Stimulated activated CD4-positive, alpha-beta T cell treated with anti-CD3 and anti-CD28 coated beads, Interleukin-15, amount 100 ng/mL, for 48 hours (primary cell): ENCODE results near the gene CCSER1.
"Not testable (repeated sequence)": the region's sequence is repeated elsewhere in the genome, so short reads cannot be mapped to it uniquely, and the experiment has no call there.

Experiments used
- DNase-seq, 2 donors: peaks; one replicate each; pipeline ENCODE4 v3.0.0-alpha.2; 2020; ENCODE audit warnings: low read depth in 2 of 2

Gene CCSER1

DNA sequence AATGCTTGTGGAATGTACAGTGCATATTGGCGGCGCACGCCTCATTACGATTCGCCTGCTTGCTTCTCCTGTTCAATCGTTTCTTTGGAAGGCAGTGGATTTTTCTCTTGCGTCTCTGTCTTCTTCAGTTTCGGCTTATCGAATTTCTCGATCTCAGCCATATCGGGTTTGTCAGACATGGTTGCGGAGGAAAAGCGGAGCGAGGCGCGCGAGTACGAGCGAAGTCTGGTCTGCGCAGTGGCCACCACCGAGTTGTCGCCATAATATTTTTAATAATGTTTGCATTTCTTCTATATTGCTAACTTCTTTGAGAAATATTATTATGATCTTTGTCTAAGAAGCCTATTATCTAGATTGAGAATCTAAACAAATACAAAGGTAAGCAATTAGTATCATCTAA is 711.7 kb downstream of the CCSER1 start:
- DNase-seq: not testable (repeated sequence)

DNA sequence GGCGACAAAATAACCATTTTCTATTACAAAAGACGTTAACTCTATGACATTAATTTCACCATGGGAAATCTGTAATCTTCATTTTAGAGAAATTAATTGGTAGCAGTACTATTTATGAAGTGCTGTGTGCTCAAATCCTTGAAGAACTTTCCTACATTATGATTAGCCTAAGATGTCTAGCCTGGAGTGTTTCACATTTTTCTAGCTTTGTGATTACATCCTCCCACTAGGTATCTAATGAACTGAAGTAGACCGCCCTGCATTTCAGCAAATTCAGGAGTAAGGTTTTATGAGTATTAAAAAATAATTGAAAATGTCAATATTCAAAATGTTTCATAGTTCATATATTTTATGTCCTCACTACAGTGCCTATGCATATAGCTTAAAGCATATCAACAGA is 713.1 kb downstream of the CCSER1 start:
- no peak for DNase-seq

DNA sequence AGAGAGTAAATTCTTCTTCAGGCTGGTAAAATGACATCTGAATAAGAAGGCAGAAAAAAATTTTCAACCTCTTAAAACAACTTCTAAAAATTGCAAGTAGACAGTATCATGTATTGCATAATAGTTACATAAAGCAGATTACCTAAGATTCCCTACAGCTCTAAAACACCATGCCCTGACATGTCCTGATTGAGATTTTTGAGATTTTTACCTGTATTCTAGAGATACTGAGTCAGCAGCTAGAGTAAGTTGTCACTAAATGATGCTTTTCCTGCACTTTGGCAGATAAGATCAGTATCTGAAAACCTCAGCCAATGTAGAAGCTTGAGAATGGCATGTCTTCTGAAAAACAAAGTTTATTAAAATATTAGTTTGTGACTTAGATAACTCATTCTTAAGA is 713.6 kb downstream of the CCSER1 start:
- no peak for DNase-seq

DNA sequence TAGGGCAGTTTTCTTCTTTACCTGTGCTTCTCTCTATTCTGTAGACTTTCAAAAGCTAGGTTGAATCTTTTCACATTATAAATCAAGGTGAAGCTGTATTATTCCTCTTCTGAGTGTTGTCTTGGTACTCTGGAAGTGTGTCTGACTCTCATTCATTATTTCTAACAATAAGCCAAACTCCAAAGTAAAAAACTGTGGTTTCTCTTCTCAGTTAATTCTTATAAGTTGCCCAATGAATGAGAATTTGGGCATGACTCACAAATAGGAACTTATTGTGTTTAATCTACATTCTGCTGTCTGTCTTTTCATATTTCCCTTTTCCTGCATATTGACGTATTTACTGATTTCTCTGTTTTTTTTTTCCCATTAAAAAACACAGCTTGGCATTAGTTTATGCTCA is 714.5 kb downstream of the CCSER1 start:
- DNase-seq: no peak

DNA sequence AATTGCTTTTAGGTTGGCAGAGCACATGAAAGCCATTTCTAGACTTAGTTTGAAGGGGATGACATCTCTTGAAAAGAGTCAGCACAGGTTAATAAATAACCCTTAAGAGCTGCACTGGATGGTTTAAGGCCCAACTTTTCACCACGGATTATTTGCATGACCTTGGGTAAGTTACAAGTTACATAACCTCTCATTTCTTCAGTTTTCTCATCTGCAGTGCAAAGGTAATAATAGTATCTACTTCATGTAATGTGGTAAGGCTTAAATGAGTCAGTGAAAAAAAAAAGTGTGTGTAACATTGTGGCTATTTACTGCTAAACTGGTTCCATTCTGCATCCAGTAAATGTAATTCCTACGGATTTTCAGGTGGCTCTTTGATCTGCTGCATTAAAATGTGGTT is 715.8 kb downstream of the CCSER1 start:
- DNase-seq: no peak

DNA sequence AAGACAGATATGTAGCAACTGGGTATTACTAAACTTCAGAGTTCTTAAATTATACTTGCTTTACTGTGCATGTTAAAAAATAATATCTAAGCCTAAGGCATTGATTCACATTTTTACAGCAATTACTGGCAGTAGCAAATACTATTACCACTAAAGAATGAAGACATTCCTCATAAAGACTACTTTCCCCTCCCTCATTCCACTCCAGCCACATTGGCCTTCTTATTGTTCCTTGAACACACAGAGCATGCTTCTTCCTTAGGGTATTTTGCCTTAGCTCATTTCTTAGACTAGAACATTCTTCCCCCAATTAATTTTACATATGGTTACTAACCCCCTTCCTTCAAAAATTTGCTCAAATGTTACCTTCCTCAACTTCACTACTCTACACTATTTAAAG is 717.0 kb downstream of the CCSER1 start:
- no peak for DNase-seq

DNA sequence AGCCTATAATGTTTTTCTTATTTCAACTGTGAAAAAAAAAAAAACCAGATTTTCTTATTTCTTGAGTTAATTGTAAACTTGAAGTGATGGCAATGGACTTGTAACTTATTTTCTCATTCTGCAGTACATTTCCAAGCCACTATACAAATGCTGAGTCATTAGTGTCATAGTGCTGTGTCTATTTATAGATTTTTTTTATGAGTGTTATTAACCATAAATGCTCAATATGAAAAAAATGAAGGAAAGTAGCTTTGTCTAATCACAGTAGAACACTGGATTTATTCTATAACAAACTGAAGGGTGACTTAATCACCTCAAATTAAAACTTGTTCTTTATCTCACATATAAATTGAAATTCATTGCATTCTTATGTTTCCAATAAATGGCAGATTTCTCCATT is 718.6 kb downstream of the CCSER1 start:
- DNase-seq: no peak

DNA sequence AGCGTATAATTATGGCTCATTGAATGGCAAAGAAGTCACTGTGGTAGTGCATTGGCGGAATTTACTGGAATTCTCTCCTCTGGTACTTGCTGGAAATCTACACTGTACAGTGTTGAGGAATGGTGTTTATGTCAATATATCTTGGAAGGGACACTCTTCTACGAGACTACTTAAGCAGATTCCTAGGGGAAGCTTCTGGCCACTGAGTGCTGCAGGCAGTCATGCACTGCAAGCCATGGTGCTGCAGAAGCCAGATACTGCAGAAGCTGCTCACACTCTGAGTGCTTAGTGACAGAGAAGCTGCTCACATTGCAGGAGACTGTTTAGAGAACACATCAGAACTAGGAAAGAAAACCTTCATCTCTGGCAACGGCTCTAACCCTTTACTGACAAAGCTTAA is 725.0 kb downstream of the CCSER1 start:
- DNase-seq: no peak

DNA sequence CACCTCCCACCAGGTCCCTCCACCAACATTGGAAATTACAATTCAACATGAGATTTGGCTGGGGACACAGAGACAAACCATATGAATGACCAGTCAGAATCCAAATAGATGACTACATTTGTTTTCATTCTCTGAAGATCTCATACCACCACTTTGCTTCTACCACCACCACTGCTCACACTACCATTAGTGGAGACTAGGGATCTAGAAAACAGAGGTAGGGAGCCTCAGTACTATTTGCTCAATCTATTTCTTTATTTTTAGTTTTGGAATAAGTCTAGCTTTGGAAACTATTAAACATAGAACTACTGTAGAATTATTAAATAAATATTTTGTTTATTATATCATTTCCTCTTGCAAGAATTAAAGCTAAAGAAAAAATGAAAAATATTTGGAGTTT is 727.9 kb downstream of the CCSER1 start:
- DNase-seq: no peak

DNA sequence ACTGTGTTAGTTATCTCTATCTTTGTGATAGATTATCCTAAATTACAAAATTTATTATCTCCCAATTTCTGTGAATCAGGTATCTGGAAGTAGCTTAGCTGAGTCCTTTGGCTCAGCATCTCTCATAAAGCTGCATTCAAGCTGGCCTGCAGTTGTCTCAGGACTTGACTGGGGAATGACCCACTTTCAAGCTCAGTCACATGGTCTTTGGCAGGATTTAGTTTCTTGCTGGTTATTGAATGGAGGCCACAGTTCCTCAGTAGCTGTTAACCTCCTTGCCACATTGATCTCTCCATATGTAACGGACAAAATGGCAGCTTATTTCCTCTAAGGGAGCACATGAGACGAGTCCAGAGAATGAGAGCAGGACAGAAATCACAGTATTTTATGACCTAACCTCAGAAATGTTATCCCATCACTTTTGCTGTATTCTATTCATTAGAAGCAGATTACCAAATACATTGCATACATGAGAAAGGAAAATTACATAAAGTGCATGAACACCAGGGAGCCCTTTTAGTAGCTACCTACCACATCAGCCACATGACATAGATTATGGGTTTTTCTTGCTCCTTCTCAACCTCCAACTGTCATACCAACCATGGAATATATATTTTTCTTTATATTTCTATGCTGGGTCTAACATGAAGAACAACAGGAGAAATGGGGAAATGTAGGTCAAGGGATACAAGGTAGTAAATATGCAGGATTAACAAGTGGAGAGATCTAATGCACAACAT is 730.1 kb downstream of the CCSER1 start:
- no peak for DNase-seq

DNA sequence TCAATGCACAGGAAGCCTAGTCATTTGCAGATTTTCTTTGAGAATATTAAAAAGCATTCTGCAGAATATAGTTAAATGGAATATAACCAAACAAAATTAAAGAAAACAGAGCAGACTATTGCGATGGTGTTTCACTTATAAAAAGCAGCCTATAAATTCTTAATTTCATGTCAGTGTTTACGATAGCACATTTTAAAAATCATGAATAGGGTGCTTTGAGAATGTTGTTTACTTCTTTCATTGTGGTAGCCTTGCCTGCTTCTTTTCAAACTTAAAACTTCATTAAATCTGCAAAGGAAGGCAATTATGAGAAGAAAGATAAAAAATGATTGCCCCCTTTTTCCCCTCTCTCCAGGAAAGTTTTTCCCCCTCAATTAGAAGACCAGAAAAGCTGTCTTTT is 748.6 kb downstream of the CCSER1 start:
- no peak for DNase-seq

DNA sequence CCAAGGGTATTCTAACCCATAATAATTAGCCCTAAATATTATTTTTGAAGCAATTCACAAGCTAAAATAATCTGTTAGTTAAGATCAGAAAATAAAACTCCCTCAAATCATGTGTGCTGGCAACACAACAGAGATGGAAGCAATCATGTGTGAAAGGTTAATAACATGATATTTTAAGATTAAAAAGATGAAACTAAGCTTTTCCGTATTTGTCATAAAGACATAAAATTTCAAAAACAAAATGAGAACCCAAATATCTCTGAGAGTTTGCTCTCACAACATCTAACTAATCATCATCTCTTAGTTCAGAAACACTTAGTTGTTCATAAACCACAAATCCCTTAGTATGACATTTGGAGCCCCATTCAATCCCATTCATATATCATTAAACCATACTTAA is 749.1 kb downstream of the CCSER1 start:
- no peak for DNase-seq

DNA sequence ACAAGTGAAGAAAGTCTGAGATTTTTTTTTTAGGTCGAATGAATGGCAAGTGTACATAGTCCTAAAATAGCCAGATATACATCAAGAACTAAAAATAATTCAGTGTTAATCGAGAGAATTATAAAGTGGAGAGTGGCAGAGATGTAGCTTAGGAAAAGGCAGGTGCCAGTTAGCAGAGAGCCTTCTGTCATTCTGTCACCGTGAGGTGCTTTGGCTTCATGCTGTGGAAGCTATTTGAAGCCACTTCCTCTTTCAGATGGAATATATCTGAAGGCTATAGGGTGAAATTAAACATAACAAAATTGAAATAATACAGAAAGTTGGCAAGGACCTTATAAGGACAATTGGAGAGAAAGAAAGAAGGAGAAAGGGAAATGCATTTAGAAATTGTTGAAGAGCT is 756.3 kb downstream of the CCSER1 start:
- no peak for DNase-seq

DNA sequence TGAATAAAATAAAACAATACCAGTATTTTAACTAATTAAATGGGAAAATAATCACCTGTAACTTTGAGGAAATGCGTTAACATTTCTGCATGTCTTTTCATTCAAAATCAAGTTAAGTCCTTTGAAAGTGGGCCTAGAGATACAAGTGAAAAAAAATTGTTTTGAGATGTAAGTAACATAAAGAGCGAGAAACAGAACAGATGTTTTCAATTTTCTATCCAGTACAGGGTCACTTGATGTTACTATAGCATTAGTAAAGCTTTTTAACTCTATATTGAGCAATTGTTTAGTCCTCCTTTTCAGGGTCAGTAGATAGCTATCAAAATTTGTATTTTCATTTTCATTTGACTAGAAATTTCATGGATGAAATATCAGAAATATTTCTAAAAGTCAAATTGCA is 761.4 kb downstream of the CCSER1 start:
- DNase-seq: no peak

DNA sequence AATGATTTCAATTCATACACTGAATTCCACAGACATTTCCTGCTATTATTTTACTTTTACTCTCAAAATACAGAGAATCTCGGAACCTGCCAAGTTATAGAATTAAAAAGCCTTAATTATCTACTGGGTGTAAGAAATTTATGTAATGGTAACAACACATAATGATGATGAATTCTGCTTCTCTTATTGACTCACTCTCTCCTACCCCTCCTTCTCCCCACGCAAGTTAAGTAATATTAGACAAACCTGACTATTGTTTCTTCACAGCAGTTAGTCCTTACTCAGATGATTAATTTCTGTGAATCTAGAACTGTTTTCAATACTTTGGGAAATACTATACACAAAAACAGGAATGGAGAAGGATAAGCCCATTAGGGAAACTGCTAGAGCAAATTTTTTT is 762.0 kb downstream of the CCSER1 start:
- DNase-seq: no peak

DNA sequence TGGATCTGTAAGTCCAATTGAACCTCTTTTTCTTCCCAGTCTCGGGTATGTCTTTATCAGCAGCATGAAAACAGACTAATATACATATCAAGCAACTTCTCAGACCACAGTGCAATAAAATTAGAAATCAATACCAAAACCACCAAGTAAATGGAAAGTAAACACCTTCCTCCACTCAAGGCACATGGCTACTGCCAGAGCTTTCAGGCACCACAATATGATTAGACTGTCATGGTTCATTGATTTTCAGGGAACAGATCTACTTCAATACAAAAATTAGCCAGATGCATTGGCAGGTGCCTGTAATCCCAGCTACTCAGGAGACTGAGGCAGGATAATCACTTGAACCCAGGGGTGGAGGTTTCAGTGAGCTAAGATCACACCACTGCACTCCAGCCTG is 776.2 kb downstream of the CCSER1 start:
- DNase-seq: not testable (repeated sequence)

DNA sequence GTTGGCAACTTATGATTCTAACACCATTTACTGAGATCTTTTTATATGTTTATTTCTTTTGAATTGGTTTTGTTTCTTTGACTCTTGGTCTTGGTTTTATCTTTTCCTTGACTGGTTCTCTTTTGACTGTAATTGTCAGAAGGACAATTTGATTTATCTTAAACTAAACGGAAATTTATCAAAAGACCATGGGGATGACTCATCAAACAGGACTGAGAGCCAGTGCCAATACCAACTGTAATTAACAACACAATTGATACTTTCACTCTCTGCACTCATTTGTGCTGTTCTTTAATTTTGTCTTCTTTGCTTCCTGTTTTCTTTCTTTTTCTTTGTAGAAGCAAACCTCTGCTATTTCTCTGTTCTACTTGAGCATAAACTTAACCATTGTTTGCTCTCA is 776.8 kb downstream of the CCSER1 start:
- DNase-seq: no peak

DNA sequence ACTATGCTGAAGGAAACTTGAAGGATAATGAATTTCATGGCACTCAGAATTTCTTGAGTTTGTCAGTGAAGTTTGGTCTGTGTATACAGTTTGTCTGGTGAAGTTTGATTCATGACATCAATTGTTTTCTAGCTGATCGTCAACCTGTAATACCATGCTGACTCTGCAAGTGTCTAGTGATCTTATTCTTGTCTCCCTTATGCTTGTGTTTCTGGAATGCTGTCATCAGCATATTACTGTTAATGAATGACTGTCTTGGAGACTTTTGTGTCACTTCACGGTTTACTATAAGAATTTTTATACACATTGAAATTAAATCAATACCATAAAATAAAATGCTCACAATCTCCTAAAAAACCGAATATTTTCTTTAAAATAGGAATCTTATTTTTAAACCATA is 779.0 kb downstream of the CCSER1 start:
- no peak for DNase-seq

DNA sequence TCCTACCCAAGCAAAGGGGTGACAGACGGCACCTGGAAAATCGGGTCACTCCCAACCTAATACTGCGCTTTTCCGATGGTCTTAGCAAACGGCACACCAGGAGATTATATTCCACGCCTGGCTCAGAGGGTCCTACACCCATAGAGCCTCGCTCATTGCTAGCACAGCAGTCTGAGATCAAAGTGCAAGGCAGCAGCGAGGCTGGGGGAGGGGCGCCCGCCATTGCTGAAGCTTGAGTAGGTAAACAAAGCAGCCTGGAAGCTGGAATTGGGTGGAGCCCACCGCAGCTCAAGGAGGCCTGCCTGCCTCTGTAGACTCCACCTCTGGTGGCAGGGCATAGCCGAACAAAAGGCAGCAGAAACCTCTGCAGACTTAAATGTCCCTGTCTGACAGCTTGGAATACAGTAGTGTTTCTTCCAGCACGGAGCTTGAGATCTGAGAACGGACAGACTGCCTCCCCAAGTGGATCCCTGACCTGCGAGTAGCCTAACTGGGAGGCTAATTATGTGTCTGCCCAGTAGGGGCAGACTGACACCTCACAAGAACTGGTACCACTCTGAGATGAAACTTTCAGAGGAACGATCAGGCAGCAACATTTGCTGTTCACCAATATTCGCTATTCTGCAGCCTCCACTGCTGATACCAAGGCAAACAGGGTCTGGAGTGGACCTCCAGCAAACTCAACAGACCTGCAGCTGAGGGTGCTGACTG is 784.7 kb downstream of the CCSER1 start:
- not testable (repeated sequence) for DNase-seq

DNA sequence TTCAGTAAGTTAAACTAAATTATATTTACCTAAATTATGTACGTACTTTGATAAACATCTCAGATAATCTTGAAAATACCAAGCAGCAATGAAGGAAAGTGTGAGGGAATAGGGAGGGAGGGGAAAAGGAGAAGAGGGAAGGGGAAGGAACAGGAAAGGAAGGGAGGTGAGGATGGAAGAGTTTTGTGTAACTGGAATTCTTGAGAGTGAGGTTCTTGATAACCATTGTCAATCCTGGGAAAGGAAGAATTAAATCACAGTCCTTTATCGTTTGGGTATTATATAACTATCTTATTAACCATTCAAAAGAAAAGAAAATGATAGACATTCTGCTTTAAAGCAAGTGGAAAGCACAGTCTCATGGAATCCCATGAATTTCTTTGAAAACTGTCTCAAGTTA is 795.0 kb downstream of the CCSER1 start:
- DNase-seq: no peak

DNA sequence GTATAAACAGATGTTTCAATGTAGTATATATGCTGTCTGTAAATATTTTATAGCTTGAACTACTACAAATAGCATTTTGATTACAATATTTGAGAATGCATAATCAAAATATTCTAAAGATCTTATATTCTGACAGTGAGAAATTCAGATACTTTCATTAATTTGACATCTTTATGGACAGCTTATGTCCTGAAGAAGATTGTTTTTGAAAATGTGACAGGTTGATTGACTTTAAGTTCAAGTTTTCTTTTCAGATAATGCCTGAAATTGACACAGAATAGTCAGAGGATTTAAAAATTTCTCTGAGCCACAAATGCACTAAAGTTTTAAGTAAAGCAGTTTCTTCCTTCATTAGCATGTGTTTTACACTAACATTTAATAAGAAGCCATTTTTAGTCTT is 799.8 kb downstream of the CCSER1 start:
- DNase-seq: no peak

DNA sequence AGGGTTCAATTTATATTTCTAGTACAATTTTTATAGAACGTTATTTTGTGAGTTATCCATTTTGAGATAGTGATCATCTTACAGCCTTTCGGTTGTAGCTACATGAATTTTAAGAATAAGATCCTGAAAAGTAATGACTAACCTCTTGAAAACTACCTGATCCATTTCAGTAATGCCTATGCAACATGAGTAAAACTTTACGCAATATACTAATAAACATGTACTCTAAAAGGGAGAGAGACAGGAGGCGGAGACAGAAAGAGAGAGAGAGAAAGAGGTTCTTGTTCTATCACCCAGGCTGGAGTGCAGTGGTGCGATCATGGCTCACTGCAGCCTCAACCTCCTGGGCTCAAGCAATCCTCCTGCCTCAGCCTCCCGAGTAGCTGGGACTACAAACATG is 816.1 kb downstream of the CCSER1 start:
- DNase-seq: no peak

DNA sequence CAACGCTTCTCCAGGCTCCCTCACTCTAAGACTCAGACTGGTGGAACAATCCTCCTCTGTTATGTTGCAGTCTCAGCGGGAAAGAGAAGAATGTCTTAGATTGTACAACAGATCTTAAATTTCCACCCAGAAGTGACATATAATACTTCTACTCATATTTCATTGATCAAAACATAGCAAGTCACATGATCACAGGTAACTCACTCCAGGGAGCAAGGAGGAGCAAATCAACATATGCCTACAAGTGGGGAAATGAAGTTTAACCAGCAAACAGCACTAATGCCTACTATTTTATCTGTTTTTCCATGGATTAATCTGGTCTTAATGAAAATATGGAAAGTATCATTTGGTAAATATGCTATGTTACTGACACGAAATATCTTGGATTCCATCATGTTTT is 819.8 kb downstream of the CCSER1 start:
- DNase-seq: no peak

DNA sequence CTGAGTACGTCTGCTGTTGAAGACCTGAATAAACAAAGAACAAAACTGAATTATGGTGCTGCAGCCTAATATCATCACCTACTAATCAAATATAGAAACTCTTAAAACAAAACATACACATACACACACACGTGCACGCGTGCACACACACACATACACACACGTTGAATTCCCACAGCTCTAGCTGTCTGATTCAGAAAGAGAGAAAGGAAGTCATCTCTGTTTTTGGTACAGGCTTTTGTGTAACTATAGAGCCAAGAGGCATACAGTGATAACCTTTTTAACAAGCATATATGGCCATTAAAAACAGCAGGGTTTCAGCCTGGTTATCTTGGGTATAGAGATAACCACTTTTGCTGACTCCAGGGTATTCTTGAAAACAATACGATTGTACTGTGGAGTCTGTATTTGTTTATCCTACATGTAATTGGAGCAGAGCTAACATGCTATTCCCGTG is 823.2 kb downstream of the CCSER1 start:
- DNase-seq: no peak
